A549 (cell line): ENCODE results near the gene MAGOH. TPM values are rescaled to one million over a fixed set of nuclear protein-coding genes. Genes with fewer than 3 reads are reported as not detected.

Experiments used
- ATAC-seq, 2 experiments: fragments of 200-7000 bp in 1 of 2; fragments of >200 bp in 1 of 2; cut with Nextera tagmentation in 1 of 2; cut with Tn5 transposase in 1 of 2; 3 replicates each; pipeline versions ENCODE4 v1.8.0 to v1.9.1; 2018 to 2020; ENCODE audit warnings: mild to moderate bottlenecking in 1 of 2, moderate library complexity in 1 of 2
- CTCF ChIA-PET: fragments of 300-600 bp; sonication (Branson Sonifier 250); formaldehyde crosslinking; extraction: SDS; loops from one replicate; lab custom pipeline; 2021; ENCODE audit warnings: antibody characterized with exemption, inconsistent platforms; lab: Yijun Ruan, JAX
- POLR2A ChIA-PET: fragments of 350-600 bp; formaldehyde crosslinking; extraction: SDS; loops from one replicate; lab custom pipeline; 2021; ENCODE audit warnings: antibody characterized with exemption, inconsistent platforms; lab: Yijun Ruan, JAX
- DNase-seq, 2 experiments: peaks; one replicate each; pipeline versions ENCODE4 v3.0.0 to v3.0.0-alpha.2; 2011 to 2016; ENCODE audit warnings: low read depth in 1 of 2, low spot score in 1 of 2
- FAIRE-seq: peaks from 2 replicates; lab custom pipeline; 2011; peaks lifted over from hg19 to GRCh38; lab: Jason Lieb, UNC
- H3K27ac ChIP-seq, 2 experiments: fragments of >200 bp; sonication (Bioruptor Twin); formaldehyde crosslinking; 3 replicates each; pipeline ENCODE4 v1.5.1; 2016 to 2017
- H3K4me1 ChIP-seq: fragments of >200 bp; sonication (Bioruptor Twin); formaldehyde crosslinking; 3 replicates; pipeline ENCODE4 v1.6.1; 2016
- H3K4me2 ChIP-seq: fragments of >200 bp; sonication (Bioruptor Twin); formaldehyde crosslinking; 3 replicates; pipeline ENCODE4 v1.6.1; 2016
- H3K4me3 ChIP-seq: fragments of >200 bp; sonication (Bioruptor Twin); formaldehyde crosslinking; 3 replicates; pipeline ENCODE4 v1.5.1; 2016
- H3K9me3 ChIP-seq: fragments of >200 bp; sonication (Bioruptor Twin); formaldehyde crosslinking; 3 replicates; pipeline ENCODE4 v1.6.1; 2016
- ATOH8 ChIP-seq: fragments of 250-450 bp; sonication (Bioruptor Pico); IDR thresholded peaks from 2 replicates; pipeline ENCODE4 v1.5.0; 2020; ENCODE audit warnings: low read depth, mild to moderate bottlenecking, moderate library complexity
- CHD4 ChIP-seq: fragments of 200-600 bp; sonication (generic); IDR thresholded peaks from 2 replicates; pipeline ENCODE4 v1.6.1; 2016; ENCODE audit warnings: antibody characterized with exemption, mild to moderate bottlenecking, borderline replicate concordance
- CTCF ChIP-seq: fragments of >200 bp; sonication (Bioruptor Twin); formaldehyde crosslinking; IDR thresholded peaks from 3 replicates; pipeline ENCODE4 v1.5.1; 2016
- EHF ChIP-seq: fragments of 250-450 bp; sonication (Bioruptor Pico); IDR thresholded peaks from 2 replicates; pipeline ENCODE4 v1.5.0; 2020; ENCODE audit warnings: mild to moderate bottlenecking
- EHMT2 ChIP-seq: fragments of 200-600 bp; sonication (generic); IDR thresholded peaks from 2 replicates; pipeline ENCODE4 v1.6.1; 2016; ENCODE audit warnings: antibody characterized with exemption, low read depth, mild to moderate bottlenecking, moderate library complexity
- EP300 ChIP-seq, 2 experiments: fragments of >200 bp; sonication (Bioruptor Twin); formaldehyde crosslinking; IDR thresholded peaks; 2 replicates in 1 of 2; 3 replicates in 1 of 2; pipeline ENCODE4 v1.6.1; 2016 to 2017
- ESRRA ChIP-seq: fragments of 150-350 bp; IDR thresholded peaks from 2 replicates; pipeline ENCODE4 v1.6.1; 2014; ENCODE audit warnings: mild to moderate bottlenecking, low read length, borderline replicate concordance
- FOXS1 ChIP-seq: fragments of 250-450 bp; sonication (Bioruptor Pico); IDR thresholded peaks from 2 replicates; pipeline ENCODE4 v1.5.0; 2020; ENCODE audit warnings: mild to moderate bottlenecking, moderate library complexity
- HDAC2 ChIP-seq: fragments of 200-600 bp; sonication (generic); IDR thresholded peaks from 2 replicates; pipeline ENCODE4 v1.6.1; 2016
- HOXA7 ChIP-seq: fragments of 250-450 bp; sonication (Bioruptor Pico); IDR thresholded peaks from 2 replicates; pipeline ENCODE4 v1.5.0; 2020; ENCODE audit warnings: mild to moderate bottlenecking, moderate library complexity
- JUNB ChIP-seq: fragments of >200 bp; sonication (Bioruptor Twin); formaldehyde crosslinking; IDR thresholded peaks from 2 replicates; pipeline ENCODE4 v1.6.1; 2016
- MAFK ChIP-seq: fragments of 450-650 bp; IDR thresholded peaks from 2 replicates; pipeline ENCODE4 v1.6.1; 2014; ENCODE audit not compliant: partially characterized antibody
- PBX3 ChIP-seq: IDR thresholded peaks from 2 replicates; pipeline ENCODE4 v1.6.1; 2012
- POLR2A ChIP-seq: IDR thresholded peaks from 2 replicates; pipeline ENCODE4 v1.6.1; 2012; ENCODE audit warnings: mild to moderate bottlenecking, low read length
- RNF2 ChIP-seq: fragments of 200-600 bp; sonication (generic); IDR thresholded peaks from 2 replicates; pipeline ENCODE4 v1.6.1; 2016; ENCODE audit warnings: low read depth, mild to moderate bottlenecking, antibody characterized with exemption, moderate library complexity, borderline replicate concordance
- SMC3 ChIP-seq: fragments of >200 bp; sonication (Bioruptor Twin); formaldehyde crosslinking; IDR thresholded peaks from 3 replicates; pipeline ENCODE4 v1.6.1; 2018; ENCODE audit warnings: inconsistent platforms
- TFCP2L1 ChIP-seq: fragments of 250-450 bp; sonication (Bioruptor Pico); IDR thresholded peaks from 2 replicates; pipeline ENCODE4 v1.5.0; 2021; ENCODE audit warnings: mild to moderate bottlenecking
- USF2 ChIP-seq: fragments of 450-650 bp; IDR thresholded peaks from 2 replicates; pipeline ENCODE4 v1.6.1; 2014; ENCODE audit warnings: antibody characterized with exemption
- ZFP36 ChIP-seq: fragments of 450-650 bp; IDR thresholded peaks from 2 replicates; pipeline ENCODE4 v1.6.1; 2014; ENCODE audit warnings: borderline replicate concordance; ENCODE audit not compliant: partially characterized antibody
- ZSCAN20 ChIP-seq: fragments of 250-450 bp; sonication (Bioruptor Pico); IDR thresholded peaks from 2 replicates; pipeline ENCODE4 v1.8.0; 2022; ENCODE audit warnings: mild to moderate bottlenecking, moderate library complexity
- WGBS: methylation state at CpG from one replicate; pipeline ENCODE4 v1.1.6; 2017; ENCODE audit errors: missing lambda C conversion rate; 5-methylcytosine and 5-hydroxymethylcytosine counted together
- polyA plus RNA-seq, 4 experiments: library from polyadenylated mRNA; depleted of rRNA in 3 of 4; stranded (reverse); fragments of >200 nt; fragmentation: RNase III in 1 of 4; extraction: RNeasy Plus Mini Kit Qiagen cat#74134 plus additional on column Dnase treatment in 1 of 4; gene quantifications; 2 replicates in 3 of 4; 3 replicates in 1 of 4; pipeline ENCODE4 v1.2.3, GENCODE V29; 2011 to 2017
- TF ChIP-seq, protein P1 (sequence below): fragments of 250-450 bp; sonication (Bioruptor Pico); IDR thresholded peaks from 2 replicates; pipeline ENCODE4 v1.5.0; 2021; ENCODE audit warnings: mild to moderate bottlenecking, moderate library complexity, borderline replicate concordance

MAGOH gene
- polyA plus RNA-seq, 2 of the 4 experiments (the other 2 are of a cell fraction) = 80.2 to 139 TPM

GRCh38 chr1:53246261-53247134, 8.2 kb upstream of the MAGOH start:
- no peaks in the 10 kb centered on the region for H3K9me3 ChIP-seq
- H3K4me2 ChIP-seq = no peak overlapping the region
- FAIRE-seq (no peak), ATAC-seq (no peak), DNase-seq (no peak)
- POLR2A ChIA-PET = no interaction called here
- CTCF ChIA-PET = no interaction called here
- WGBS = 97% methylated on average over 4 of the region's 4 CpGs
- H3K4me1 ChIP-seq = no peaks in the 10 kb centered on the region
- no peak overlapping the region for H3K4me3 ChIP-seq
- TF ChIP-seq FOXS1 (CRISPR knock-in tag) (no peak), ZSCAN20 (CRISPR knock-in tag) (no peak), EP300 (IDR thresholded peaks at IDR 0.05) (no peak), USF2 (no peak), HOXA7 (CRISPR knock-in tag) (no peak), RNF2 (no peak), HDAC2 (no peak), ESRRA (no peak), MAFK (no peak), EHF (CRISPR knock-in tag) (no peak), ATOH8 (no peak), CTCF (no peak), CHD4 (no peak), SMC3 (no peak), PBX3 (no peak)
- TF ChIP-seq, protein P1, sequence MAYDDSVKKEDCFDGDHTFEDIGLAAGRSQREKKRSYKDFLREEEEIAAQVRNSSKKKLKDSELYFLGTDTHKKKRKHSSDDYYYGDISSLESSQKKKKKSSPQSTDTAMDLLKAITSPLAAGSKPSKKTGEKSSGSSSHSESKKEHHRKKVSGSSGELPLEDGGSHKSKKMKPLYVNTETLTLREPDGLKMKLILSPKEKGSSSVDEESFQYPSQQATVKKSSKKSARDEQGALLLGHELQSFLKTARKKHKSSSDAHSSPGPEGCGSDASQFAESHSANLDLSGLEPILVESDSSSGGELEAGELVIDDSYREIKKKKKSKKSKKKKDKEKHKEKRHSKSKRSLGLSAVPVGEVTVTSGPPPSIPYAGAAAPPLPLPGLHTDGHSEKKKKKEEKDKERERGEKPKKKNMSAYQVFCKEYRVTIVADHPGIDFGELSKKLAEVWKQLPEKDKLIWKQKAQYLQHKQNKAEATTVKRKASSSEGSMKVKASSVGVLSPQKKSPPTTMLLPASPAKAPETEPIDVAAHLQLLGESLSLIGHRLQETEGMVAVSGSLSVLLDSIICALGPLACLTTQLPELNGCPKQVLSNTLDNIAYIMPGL = no peak
- no peak overlapping the region for H3K27ac ChIP-seq

DNA sequence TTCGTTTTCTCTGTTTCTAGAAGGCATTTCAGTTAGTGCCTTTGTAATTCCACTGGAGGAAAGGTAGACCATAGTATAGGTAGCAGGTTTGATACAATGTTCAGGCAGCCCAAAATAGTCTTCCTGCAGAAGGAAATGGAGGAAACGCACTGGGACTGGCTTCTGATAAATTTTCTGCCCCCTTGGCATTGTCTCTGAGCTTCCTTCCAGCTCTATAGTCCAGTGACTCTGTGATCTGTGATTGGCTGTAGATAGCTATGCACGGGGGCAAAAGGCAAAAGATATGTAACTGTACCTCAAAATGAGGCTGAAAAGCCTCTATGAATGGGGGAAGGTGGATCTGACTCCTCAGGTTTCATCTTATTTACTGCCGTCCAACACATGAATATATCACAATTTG, 5.8 kb upstream of the MAGOH start:
- ATAC-seq = no peak
- 82% methylated on average over 4 of the region's 4 CpGs for WGBS
- FAIRE-seq = no peak

More for the DNA sequence above, 5.8 kb upstream of the MAGOH start:
- Histone ChIP-seq H3K4me1 (peaks cover 3% of the 10 kb centered on the region; the same call in 1 of the 3 replicates), H3K9me3 (no peaks in the 10 kb centered on the region), H3K4me3 (no peak overlapping the region), H3K4me2 (no peak overlapping the region), H3K27ac (no peak overlapping the region)
- no peak for DNase-seq
- TF ChIP-seq CHD4 = no peak
- no peak for TF ChIP-seq TFCP2L1
- TF ChIP-seq JUNB = no peak
- no peak for TF ChIP-seq POLR2A
- no peak for TF ChIP-seq EHMT2
- no peak for TF ChIP-seq ZFP36
- TF ChIP-seq HDAC2 = no peak
- ChIA-PET POLR2A (no interaction called here), CTCF (no interaction called here)
